Measurements from ENCODE around the gene RTN4R. TPM values are rescaled to one million over a fixed set of nuclear protein-coding genes. Genes with fewer than 3 reads are reported as not detected.
"Not testable (repeated sequence)": the region's sequence is repeated elsewhere in the genome, so short reads cannot be mapped to it uniquely, and the experiment has no call there.

The RTN4R gene
- total and polyA plus RNA-seq, 2 donors (not counting 1 experiment from before 2014, with no cell fraction given) = 0.99 to 2.0 TPM

DNA sequence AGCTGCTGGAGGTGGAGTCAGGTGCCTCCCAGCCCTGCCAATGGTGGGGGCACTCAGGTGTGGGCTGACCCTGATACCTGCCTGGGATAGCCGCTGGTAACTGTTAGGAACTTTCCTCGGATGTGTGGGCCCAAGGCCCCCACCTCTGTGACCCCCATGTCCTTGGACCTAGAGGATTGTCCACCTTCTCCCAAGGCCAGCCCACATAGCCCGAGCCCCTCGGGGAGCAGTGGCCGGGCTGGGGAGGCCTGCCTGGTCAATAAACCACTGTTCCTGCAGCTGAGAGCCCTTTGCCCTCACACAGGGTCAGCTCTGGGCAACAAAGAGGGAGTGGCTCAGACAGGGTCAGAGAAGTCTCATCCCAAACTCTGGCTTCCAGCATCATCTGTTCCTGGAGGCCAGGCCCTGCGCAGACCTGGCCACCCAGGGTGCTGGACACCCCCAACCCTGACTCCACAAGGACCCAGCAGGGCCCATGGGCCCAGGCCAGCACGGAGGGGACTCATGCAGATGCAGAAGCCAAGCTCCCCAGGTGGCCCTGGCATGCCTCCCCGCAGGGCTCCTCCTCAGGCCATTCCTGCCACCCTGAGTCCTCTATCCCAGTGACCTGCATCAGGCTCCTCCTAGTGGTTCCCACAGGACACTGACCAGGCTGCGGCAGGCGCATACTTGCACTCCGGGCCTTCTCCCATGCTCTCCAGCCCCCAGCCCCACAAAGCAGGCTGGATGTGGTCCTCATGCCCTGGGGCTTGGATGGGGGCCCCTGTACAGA, 45.4 kb upstream of the RTN4R start:
- not testable (repeated sequence) for H2AFZ ChIP-seq (ENCODE audit: low read length); H4K20me1 ChIP-seq (ENCODE audit: control insufficient read depth, extremely low read depth, insufficient read depth, low read length); H3K9ac ChIP-seq (ENCODE audit: insufficient read depth, low read length); H3K4me3 ChIP-seq (replicated peaks in 1 of 4; ENCODE audit: control extremely low read depth in 1 of 4, insufficient read depth in 1 of 4, low read depth in 3 of 4, low read length in 4 of 4); DNase-seq (ENCODE audit: low read depth in 2 of 2); H3K4me2 ChIP-seq (ENCODE audit: extremely low read depth, insufficient read depth, low read length); H3K9me3 ChIP-seq (ENCODE audit: control insufficient read depth, insufficient read depth, low read depth, low read length); H3K4me1 ChIP-seq (ENCODE audit: control insufficient read depth, extremely low read depth, insufficient read depth, low read length); H3K27me3 ChIP-seq (ENCODE audit: control insufficient read depth, insufficient read depth, low read length); H3K27ac ChIP-seq (ENCODE audit: insufficient read depth, low read length); H3K79me2 ChIP-seq (ENCODE audit: control insufficient read depth, insufficient read depth, low read length); H3K36me3 ChIP-seq (ENCODE audit: control insufficient read depth, insufficient read depth, low read length)
- TF ChIP-seq, protein P1, sequence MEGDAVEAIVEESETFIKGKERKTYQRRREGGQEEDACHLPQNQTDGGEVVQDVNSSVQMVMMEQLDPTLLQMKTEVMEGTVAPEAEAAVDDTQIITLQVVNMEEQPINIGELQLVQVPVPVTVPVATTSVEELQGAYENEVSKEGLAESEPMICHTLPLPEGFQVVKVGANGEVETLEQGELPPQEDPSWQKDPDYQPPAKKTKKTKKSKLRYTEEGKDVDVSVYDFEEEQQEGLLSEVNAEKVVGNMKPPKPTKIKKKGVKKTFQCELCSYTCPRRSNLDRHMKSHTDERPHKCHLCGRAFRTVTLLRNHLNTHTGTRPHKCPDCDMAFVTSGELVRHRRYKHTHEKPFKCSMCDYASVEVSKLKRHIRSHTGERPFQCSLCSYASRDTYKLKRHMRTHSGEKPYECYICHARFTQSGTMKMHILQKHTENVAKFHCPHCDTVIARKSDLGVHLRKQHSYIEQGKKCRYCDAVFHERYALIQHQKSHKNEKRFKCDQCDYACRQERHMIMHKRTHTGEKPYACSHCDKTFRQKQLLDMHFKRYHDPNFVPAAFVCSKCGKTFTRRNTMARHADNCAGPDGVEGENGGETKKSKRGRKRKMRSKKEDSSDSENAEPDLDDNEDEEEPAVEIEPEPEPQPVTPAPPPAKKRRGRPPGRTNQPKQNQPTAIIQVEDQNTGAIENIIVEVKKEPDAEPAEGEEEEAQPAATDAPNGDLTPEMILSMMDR (conservative IDR thresholded peaks at IDR 0.05 in 1 of 2, IDR thresholded peaks at IDR 0.05 in 1 of 2; ENCODE audit: low read depth in 1 of 2, low read length in 2 of 2) = peak in 1 of 2 donors; percentile 7

DNA sequence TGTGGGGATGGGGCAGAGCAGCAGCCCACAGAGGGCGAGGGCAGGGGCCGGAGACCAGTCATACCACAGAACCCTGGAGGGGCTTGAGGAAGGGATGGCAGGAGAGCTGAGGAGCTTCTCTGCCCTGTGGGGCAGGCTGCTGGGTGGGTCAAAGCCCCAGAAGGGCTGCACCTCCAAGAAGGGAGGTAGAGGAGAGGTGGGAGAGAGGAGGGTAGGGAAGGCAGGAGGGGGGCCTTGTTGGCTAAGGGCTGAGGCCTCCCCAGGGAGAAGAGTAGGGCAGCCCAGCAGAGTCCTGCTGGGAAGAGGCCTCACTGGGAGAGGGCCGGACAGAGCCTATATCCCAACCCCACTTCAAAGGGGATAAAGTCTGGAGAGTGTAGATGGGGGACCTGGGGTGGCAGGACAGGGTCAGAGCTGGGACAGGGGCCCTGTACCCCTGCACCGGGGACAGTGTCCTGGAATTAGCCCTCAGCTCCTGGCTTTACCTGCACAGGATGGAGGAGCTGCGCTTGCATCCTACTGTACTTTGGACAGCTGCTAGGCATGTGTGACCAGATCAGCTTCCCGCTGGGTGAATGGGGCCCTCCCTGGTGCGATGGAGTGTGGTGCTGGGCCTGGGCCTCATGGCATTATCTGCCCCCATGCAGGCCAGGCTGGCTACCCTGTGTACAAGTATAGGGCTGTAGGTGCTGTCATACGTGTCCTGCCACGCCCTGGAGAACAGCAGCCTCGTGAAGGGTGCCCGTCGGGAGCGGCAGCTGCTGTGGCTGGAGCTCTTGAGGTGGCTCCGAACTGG, 44.5 kb upstream of the RTN4R start:
- Histone ChIP-seq H3K79me2 (ENCODE audit: control insufficient read depth, insufficient read depth, low read length) (peaks cover 2% of the 10 kb centered on the region), H3K9me3 (ENCODE audit: control insufficient read depth, insufficient read depth, low read depth, low read length) (no peaks in the 10 kb centered on the region), H3K27me3 (ENCODE audit: control insufficient read depth, insufficient read depth, low read length) (no peaks in the 10 kb centered on the region), H3K4me3 (replicated peaks in 1 of 4; ENCODE audit: control extremely low read depth in 1 of 4, insufficient read depth in 1 of 4, low read depth in 3 of 4, low read length in 4 of 4) (no peak overlapping the region), H3K9ac (ENCODE audit: insufficient read depth, low read length) (no peak overlapping the region), H2AFZ (ENCODE audit: low read length) (no peak overlapping the region), H3K4me2 (ENCODE audit: extremely low read depth, insufficient read depth, low read length) (no peak overlapping the region), H4K20me1 (ENCODE audit: control insufficient read depth, extremely low read depth, insufficient read depth, low read length) (no peaks in the 10 kb centered on the region), H3K36me3 (ENCODE audit: control insufficient read depth, insufficient read depth, low read length) (no peaks in the 10 kb centered on the region), H3K4me1 (ENCODE audit: control insufficient read depth, extremely low read depth, insufficient read depth, low read length) (peaks cover 2% of the 10 kb centered on the region), H3K27ac (ENCODE audit: insufficient read depth, low read length) (no peak overlapping the region)
- DNase-seq (ENCODE audit: low read depth in 2 of 2) = no peak
- TF ChIP-seq, protein P1 (conservative IDR thresholded peaks at IDR 0.05 in 1 of 2, IDR thresholded peaks at IDR 0.05 in 1 of 2; ENCODE audit: low read depth in 1 of 2, low read length in 2 of 2) = no peak

GRCh38 chr22:20311249-20312062, 43.3 kb upstream of the RTN4R start:
- not testable (repeated sequence) for DNase-seq (ENCODE audit: low read depth in 2 of 2); H3K36me3 ChIP-seq (ENCODE audit: control insufficient read depth, insufficient read depth, low read length); H3K4me3 ChIP-seq (replicated peaks in 1 of 4; ENCODE audit: control extremely low read depth in 1 of 4, insufficient read depth in 1 of 4, low read depth in 3 of 4, low read length in 4 of 4); H3K9me3 ChIP-seq (ENCODE audit: control insufficient read depth, insufficient read depth, low read depth, low read length); H3K9ac ChIP-seq (ENCODE audit: insufficient read depth, low read length); H4K20me1 ChIP-seq (ENCODE audit: control insufficient read depth, extremely low read depth, insufficient read depth, low read length); H3K27ac ChIP-seq (ENCODE audit: insufficient read depth, low read length); H2AFZ ChIP-seq (ENCODE audit: low read length); H3K27me3 ChIP-seq (ENCODE audit: control insufficient read depth, insufficient read depth, low read length); H3K4me2 ChIP-seq (ENCODE audit: extremely low read depth, insufficient read depth, low read length); H3K4me1 ChIP-seq (ENCODE audit: control insufficient read depth, extremely low read depth, insufficient read depth, low read length); H3K79me2 ChIP-seq (ENCODE audit: control insufficient read depth, insufficient read depth, low read length)

DNA sequence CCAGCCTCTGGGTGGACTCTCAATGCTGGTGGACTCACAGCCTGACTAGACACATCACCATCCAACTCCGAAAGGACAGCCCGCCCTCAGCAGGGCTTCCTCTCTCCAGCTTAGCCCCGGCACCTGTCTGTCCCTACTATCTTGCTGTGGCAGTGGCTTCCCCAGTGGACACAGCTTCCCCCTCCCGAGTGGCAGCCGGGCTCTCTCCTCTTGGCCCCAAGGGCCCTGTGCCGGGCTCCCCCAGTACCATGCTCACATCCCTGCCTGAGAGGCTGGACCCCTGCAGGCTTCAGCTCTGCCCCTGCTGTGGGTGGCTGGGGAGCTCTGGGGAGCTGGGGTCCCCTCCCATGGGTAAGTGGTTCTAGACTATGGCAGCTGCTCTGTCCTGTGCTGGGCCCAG, 42.7 kb upstream of the RTN4R start:
- H3K79me2 ChIP-seq (ENCODE audit: control insufficient read depth, insufficient read depth, low read length); H3K4me1 ChIP-seq (ENCODE audit: control insufficient read depth, extremely low read depth, insufficient read depth, low read length); DNase-seq (ENCODE audit: low read depth in 2 of 2); H2AFZ ChIP-seq (ENCODE audit: low read length); H3K4me3 ChIP-seq (replicated peaks in 1 of 4; ENCODE audit: control extremely low read depth in 1 of 4, insufficient read depth in 1 of 4, low read depth in 3 of 4, low read length in 4 of 4); H3K9ac ChIP-seq (ENCODE audit: insufficient read depth, low read length); H4K20me1 ChIP-seq (ENCODE audit: control insufficient read depth, extremely low read depth, insufficient read depth, low read length); H3K4me2 ChIP-seq (ENCODE audit: extremely low read depth, insufficient read depth, low read length); H3K27me3 ChIP-seq (ENCODE audit: control insufficient read depth, insufficient read depth, low read length); H3K27ac ChIP-seq (ENCODE audit: insufficient read depth, low read length); H3K9me3 ChIP-seq (ENCODE audit: control insufficient read depth, insufficient read depth, low read depth, low read length); H3K36me3 ChIP-seq (ENCODE audit: control insufficient read depth, insufficient read depth, low read length): not testable (repeated sequence)

DNA sequence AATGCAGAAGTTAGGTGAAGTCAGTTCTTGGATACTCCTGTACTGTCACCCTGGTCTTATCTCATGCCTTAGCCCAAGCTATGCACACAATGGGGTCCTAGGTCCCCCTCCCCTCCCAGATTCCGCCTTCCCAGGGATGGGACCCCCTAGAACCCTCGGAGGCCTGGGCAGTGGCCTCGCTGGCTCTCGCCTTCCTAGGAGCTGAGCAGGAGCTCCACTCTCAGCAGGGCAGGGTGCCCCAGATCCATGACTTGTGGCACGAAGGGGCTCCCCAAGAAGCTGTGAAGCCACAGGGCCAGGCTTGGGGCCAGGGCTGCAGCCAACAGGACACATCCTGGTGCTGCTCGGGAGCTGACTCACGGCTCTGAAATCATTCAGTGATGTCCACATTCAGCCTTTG, 42.1 kb upstream of the RTN4R start:
- not testable (repeated sequence) for H3K36me3 ChIP-seq (ENCODE audit: control insufficient read depth, insufficient read depth, low read length); H3K4me2 ChIP-seq (ENCODE audit: extremely low read depth, insufficient read depth, low read length); H3K9ac ChIP-seq (ENCODE audit: insufficient read depth, low read length); H3K4me1 ChIP-seq (ENCODE audit: control insufficient read depth, extremely low read depth, insufficient read depth, low read length); H3K27me3 ChIP-seq (ENCODE audit: control insufficient read depth, insufficient read depth, low read length); H3K27ac ChIP-seq (ENCODE audit: insufficient read depth, low read length); DNase-seq (ENCODE audit: low read depth in 2 of 2); H3K79me2 ChIP-seq (ENCODE audit: control insufficient read depth, insufficient read depth, low read length); H3K9me3 ChIP-seq (ENCODE audit: control insufficient read depth, insufficient read depth, low read depth, low read length); H4K20me1 ChIP-seq (ENCODE audit: control insufficient read depth, extremely low read depth, insufficient read depth, low read length); H3K4me3 ChIP-seq (replicated peaks in 1 of 4; ENCODE audit: control extremely low read depth in 1 of 4, insufficient read depth in 1 of 4, low read depth in 3 of 4, low read length in 4 of 4); H2AFZ ChIP-seq (ENCODE audit: low read length)

Data from fibroblast of lung (primary cell).